HL-60 (cell line): ENCODE results near the gene GAK.

Experiments used
- DNase-seq, 2 experiments: peaks; one replicate each; pipeline ENCODE4 v3.0.0-alpha.2; 2010 to 2020; ENCODE audit warnings: low read depth in 1 of 2, low spot score in 1 of 2
- H3K27ac ChIP-seq: fragments of 250-450 bp; sonication (Bioruptor Pico); replicated peaks from 2 replicates; pipeline ENCODE4 v1.5.1; 2020; ENCODE audit warnings: mild to moderate bottlenecking, moderate library complexity
- H3K27me3 ChIP-seq: fragments of 250-450 bp; sonication (Bioruptor Pico); 2 replicates; pipeline ENCODE4 v1.5.1; 2021; ENCODE audit warnings: mild to moderate bottlenecking, moderate library complexity; ENCODE audit not compliant: insufficient read depth, poor library complexity, severe bottlenecking
- H3K4me3 ChIP-seq: replicated peaks from 2 replicates; pipeline ENCODE4 v1.5.1; 2011; ENCODE audit warnings: mild to moderate bottlenecking, control low read depth, low read length; ENCODE audit not compliant: insufficient read depth
- CTCF ChIP-seq: IDR thresholded peaks from one replicate; pipeline ENCODE4 v1.5.1; 2011; ENCODE audit warnings: low read length, control low read depth, inconsistent platforms; ENCODE audit not compliant: insufficient read depth
- GABPA ChIP-seq: IDR thresholded peaks from 2 replicates; pipeline ENCODE4 v1.6.1; 2012; ENCODE audit warnings: low read depth
- POLR2AphosphoS5 ChIP-seq: IDR thresholded peaks from 2 replicates; pipeline ENCODE4 v1.6.1; 2012; ENCODE audit warnings: low read depth
- REST ChIP-seq: IDR thresholded peaks from 2 replicates; pipeline ENCODE4 v1.6.1; 2012; ENCODE audit warnings: low read depth; ENCODE audit not compliant: insufficient replicate concordance
- SPI1 ChIP-seq: IDR thresholded peaks from 2 replicates; pipeline ENCODE4 v1.6.1; 2012; ENCODE audit warnings: low read depth, mild to moderate bottlenecking, borderline replicate concordance

The GAK gene

DNA sequence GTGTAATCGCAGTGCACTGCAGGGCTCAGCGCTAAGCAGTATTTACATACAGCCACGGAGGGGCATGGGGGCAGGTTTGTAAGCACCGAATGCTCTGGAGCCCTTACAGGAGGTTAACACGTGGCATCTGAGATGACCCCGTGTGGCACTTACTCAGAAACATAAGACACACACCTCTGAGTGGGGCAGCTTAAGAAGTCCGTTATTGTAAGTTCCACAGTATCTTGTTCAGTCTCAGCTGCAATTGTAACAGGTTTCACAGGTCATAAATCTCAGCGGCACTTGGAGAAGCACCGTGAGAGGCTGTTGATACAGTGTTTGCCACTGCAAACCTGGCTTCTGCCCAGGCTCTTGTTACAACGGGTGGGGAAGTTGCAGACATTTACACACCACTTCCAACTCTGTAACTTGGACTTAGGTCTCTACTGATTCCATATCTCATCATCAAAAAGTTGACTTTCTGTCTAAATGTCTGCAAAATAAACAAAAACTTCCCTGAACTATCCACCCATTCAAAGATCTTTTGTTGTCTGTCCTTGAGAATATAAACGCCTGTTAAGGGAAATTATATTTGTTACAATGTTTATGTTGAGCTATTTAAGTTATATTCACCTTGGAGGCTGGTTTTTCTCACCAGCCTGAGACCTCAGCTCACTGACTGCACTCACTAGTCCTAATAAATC lies 116.5 kb downstream of the GAK start:
- Histone ChIP-seq H3K27ac (no peak overlapping the region), H3K27me3 (peaks cover 5% of the 10 kb centered on the region)

GRCh38 chr4:814312-814850 lies 117.7 kb downstream of the GAK start:
- Histone ChIP-seq H3K27ac (no peak overlapping the region), H3K4me3 (no peak overlapping the region), H3K27me3 (peaks cover 5% of the 10 kb centered on the region)
- no peak for TF ChIP-seq POLR2AphosphoS5
- TF ChIP-seq SPI1, result no peak
- no peak for TF ChIP-seq REST
- TF ChIP-seq CTCF, result no peak
- no peak for TF ChIP-seq GABPA
- DNase-seq, result no peak

More for the DNA sequence above, 116.5 kb downstream of the GAK start:
- DNase-seq, result no peak
- TF ChIP-seq REST, result no peak
- TF ChIP-seq SPI1, result no peak
- TF ChIP-seq CTCF, result no peak
- TF ChIP-seq POLR2AphosphoS5, result no peak
- no peak for TF ChIP-seq GABPA
- H3K4me3 ChIP-seq, result no peak overlapping the region

DNA sequence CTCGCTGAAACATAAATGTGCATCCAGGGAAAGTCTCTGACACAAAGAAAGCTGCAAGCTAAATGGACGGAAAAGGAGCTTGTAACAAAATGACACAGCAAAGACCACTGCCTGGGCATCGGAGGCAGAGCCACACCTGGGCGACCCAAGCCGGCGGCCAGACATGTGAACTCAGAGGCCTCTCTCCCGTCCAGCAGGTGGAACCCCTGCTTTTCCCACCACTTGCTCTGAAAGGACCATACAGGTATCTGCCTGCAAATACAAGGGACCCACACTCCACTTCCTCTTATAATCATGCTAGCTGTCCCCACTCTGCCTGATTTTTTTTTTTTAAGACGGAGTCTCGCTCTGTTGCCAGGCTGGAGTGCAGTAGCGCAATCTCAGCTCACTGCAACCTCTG lies 118.2 kb downstream of the GAK start:
- no peak for TF ChIP-seq CTCF
- TF ChIP-seq SPI1, result peak; percentile 67
- H3K27ac ChIP-seq, result no peak overlapping the region
- H3K27me3 ChIP-seq, result peaks cover 5% of the 10 kb centered on the region
- H3K4me3 ChIP-seq, result no peak overlapping the region
- DNase-seq, result no peak
